Fibroblast of lung (primary cell): ENCODE measurements around the gene ARHGDIG.

Experiments used
- CTCF ChIP-seq, 2 donors: IDR thresholded peaks in 1 of 2; conservative IDR thresholded peaks in 1 of 2; 1 replicate in 1 of 2; 2 replicates in 1 of 2; pipeline ENCODE4 v1.5.1; 2011 to 2012; ENCODE audit warnings: low read length in 2 of 2, control low read depth in 1 of 2, inconsistent platforms in 1 of 2, low read depth in 1 of 2, mild to moderate bottlenecking in 1 of 2
- EZH2 ChIP-seq: IDR thresholded peaks from 2 replicates; pipeline ENCODE4 v1.5.1; 2012; ENCODE audit warnings: low read length, control low read depth, mild to moderate bottlenecking; ENCODE audit errors: missing control alignments

- TF ChIP-seq CTCF (conservative IDR thresholded peaks at IDR 0.05 in 1 of 2, IDR thresholded peaks at IDR 0.05 in 1 of 2; ENCODE audit: low read depth in 1 of 2, low read length in 2 of 2) (no peak), EZH2 (no peak)
Observed at GRCh38 chr16:285146-286055, 5.0 kb downstream of the ARHGDIG start.
